ENCODE data around the gene SYK. TPM values are rescaled to one million over a fixed set of nuclear protein-coding genes. Genes with fewer than 3 reads are reported as not detected.

SYK gene
- total RNA-seq, 1 experiment from 2014 or later, result 5.3 TPM

- H3K4me3 ChIP-seq (ENCODE audit: low read depth, low read length), result no peak overlapping the region
- intact Hi-C loops (cut with micrococcal nuclease; ENCODE audit: unreplicated experiment), result no loop called here
- no peak for DNase-seq
- no peaks in the 10 kb centered on the region for H3K36me3 Mint-ChIP-seq (ENCODE audit: insufficient read depth, unreplicated experiment)
- no peaks in the 10 kb centered on the region for H3K27me3 Mint-ChIP-seq (ENCODE audit: insufficient read depth, unreplicated experiment)
- POLR2A ChIA-PET, result no interaction called here
- H3K36me3 ChIP-seq (ENCODE audit: control insufficient read depth, insufficient read depth, low read length), result no peaks in the 10 kb centered on the region
- H3K27ac Mint-ChIP-seq (ENCODE audit: unreplicated experiment), result no peak overlapping the region
- CTCF ChIA-PET, result no interaction called here
- H3K9me3 ChIP-seq, result no peaks in the 10 kb centered on the region
- no peaks in the 10 kb centered on the region for H3K4me1 ChIP-seq
- no peak for TF ChIP-seq CTCF (IDR thresholded peaks at IDR 0.05; ENCODE audit: insufficient read depth in 1 of 2, low read depth in 1 of 2, low read length in 1 of 2, severe bottlenecking in 1 of 2, unreplicated experiment in 1 of 2)
- BruUV-seq (replicated peaks), result no TSS peak
- H3K9me3 Mint-ChIP-seq (ENCODE audit: unreplicated experiment), result no peaks in the 10 kb centered on the region
- no peaks in the 10 kb centered on the region for H3K27me3 ChIP-seq (replicated peaks; ENCODE audit: control insufficient read depth, insufficient read depth, low read length)
- H3K4me1 Mint-ChIP-seq (ENCODE audit: low read depth, unreplicated experiment), result no peaks in the 10 kb centered on the region
- H3K4me3 Mint-ChIP-seq (ENCODE audit: unreplicated experiment), result no peak overlapping the region
These were observed 39.1 kb downstream of the SYK start for GRCh38 chr9:90840696-90841095.

- no peak for DNase-seq
- Mint-ChIP-seq H3K27me3 (ENCODE audit: insufficient read depth, unreplicated experiment) (no peaks in the 10 kb centered on the region), H3K27ac (ENCODE audit: unreplicated experiment) (no peak overlapping the region), H3K9me3 (ENCODE audit: unreplicated experiment) (no peaks in the 10 kb centered on the region), H3K36me3 (ENCODE audit: insufficient read depth, unreplicated experiment) (no peaks in the 10 kb centered on the region), H3K4me3 (ENCODE audit: unreplicated experiment) (no peak overlapping the region), H3K4me1 (ENCODE audit: low read depth, unreplicated experiment) (no peaks in the 10 kb centered on the region)
- ChIA-PET POLR2A (no interaction called here), CTCF (no interaction called here)
- H3K27me3 ChIP-seq (replicated peaks; ENCODE audit: control insufficient read depth, insufficient read depth, low read length), result no peaks in the 10 kb centered on the region
- no peak overlapping the region for H3K4me3 ChIP-seq (ENCODE audit: low read depth, low read length)
- H3K9me3 ChIP-seq, result no peaks in the 10 kb centered on the region
- H3K4me1 ChIP-seq, result no peaks in the 10 kb centered on the region
- BruUV-seq (replicated peaks), result no TSS peak
- TF ChIP-seq CTCF (IDR thresholded peaks at IDR 0.05; ENCODE audit: insufficient read depth in 1 of 2, low read depth in 1 of 2, low read length in 1 of 2, severe bottlenecking in 1 of 2, unreplicated experiment in 1 of 2), result no peak
- intact Hi-C loops (cut with micrococcal nuclease; ENCODE audit: unreplicated experiment), result no loop called here
- no peaks in the 10 kb centered on the region for H3K36me3 ChIP-seq (ENCODE audit: control insufficient read depth, insufficient read depth, low read length)
These were observed 39.6 kb downstream of the SYK start for GRCh38 chr9:90841213-90841612.

DNA sequence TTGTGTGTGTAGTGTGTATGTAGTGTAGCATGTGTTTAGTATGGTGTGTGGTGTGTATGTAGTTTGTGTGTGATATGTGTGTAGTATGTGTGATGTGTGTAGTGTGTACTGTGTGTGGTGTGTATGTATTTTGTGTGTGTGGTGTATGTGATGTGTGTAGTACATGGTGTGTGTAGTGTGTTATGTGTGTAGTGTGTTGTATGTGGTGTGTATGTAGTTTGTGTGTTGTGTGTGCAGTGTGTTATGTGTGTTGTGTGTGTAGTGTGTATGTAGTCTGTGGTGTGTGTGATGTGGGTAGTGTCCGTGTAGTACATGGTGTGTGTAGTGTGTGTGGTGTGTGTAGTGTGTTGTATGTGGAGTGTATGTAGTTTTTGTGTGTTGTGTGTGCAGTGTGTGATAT, 40.0 kb downstream of the SYK start:
- no TSS peak for BruUV-seq (replicated peaks)

More for the DNA sequence above, 40.0 kb downstream of the SYK start:
- DNase-seq, result no peak
- ChIA-PET POLR2A (no interaction called here), CTCF (no interaction called here)
- Mint-ChIP-seq H3K27ac (ENCODE audit: unreplicated experiment) (no peak overlapping the region), H3K27me3 (ENCODE audit: insufficient read depth, unreplicated experiment) (no peaks in the 10 kb centered on the region), H3K4me1 (ENCODE audit: low read depth, unreplicated experiment) (no peaks in the 10 kb centered on the region), H3K9me3 (ENCODE audit: unreplicated experiment) (no peaks in the 10 kb centered on the region), H3K4me3 (ENCODE audit: unreplicated experiment) (no peak overlapping the region), H3K36me3 (ENCODE audit: insufficient read depth, unreplicated experiment) (no peaks in the 10 kb centered on the region)
- no peaks in the 10 kb centered on the region for H3K36me3 ChIP-seq (ENCODE audit: control insufficient read depth, insufficient read depth, low read length)
- H3K4me1 ChIP-seq, result no peaks in the 10 kb centered on the region
- no peak overlapping the region for H3K4me3 ChIP-seq (ENCODE audit: low read depth, low read length)
- H3K27me3 ChIP-seq (replicated peaks; ENCODE audit: control insufficient read depth, insufficient read depth, low read length), result no peaks in the 10 kb centered on the region
- intact Hi-C loops (cut with micrococcal nuclease; ENCODE audit: unreplicated experiment), result no loop called here
- no peak for TF ChIP-seq CTCF (IDR thresholded peaks at IDR 0.05; ENCODE audit: insufficient read depth in 1 of 2, low read depth in 1 of 2, low read length in 1 of 2, severe bottlenecking in 1 of 2, unreplicated experiment in 1 of 2)
- H3K9me3 ChIP-seq, result no peaks in the 10 kb centered on the region

Measured in Caco-2 (cell line).